ENCODE measurements around the gene MAML3.

MAML3 gene

GRCh38 chr4:140183270-140183669 is 29.3 kb upstream of the MAML3 start:
- Histone ChIP-seq H3K4me1 (ENCODE audit: control insufficient read depth, low read length) (no peaks in the 10 kb centered on the region), H3K27ac (ENCODE audit: low read depth, low read length) (no peak overlapping the region), H3K79me2 (ENCODE audit: control insufficient read depth, low read length) (no peaks in the 10 kb centered on the region), H3K4me2 (ENCODE audit: low read length) (no peak overlapping the region), H3K4me3 (ENCODE audit: low read length) (no peak overlapping the region), H3K27me3 (ENCODE audit: control insufficient read depth, low read length) (peaks cover 5% of the 10 kb centered on the region; the same call in 1 of the 2 replicates), H3K36me3 (ENCODE audit: control insufficient read depth, low read length) (no peaks in the 10 kb centered on the region), H3K9me3 (ENCODE audit: control insufficient read depth, insufficient read depth, low read length) (no peaks in the 10 kb centered on the region), H3F3A (ENCODE audit: control insufficient read depth, insufficient read depth) (no peaks in the 10 kb centered on the region), H4K20me1 (ENCODE audit: control insufficient read depth, insufficient read depth, low read depth, low read length) (no peaks in the 10 kb centered on the region), H3K9me2 (replicated peaks; ENCODE audit: control insufficient read depth, low read length) (no peaks in the 10 kb centered on the region)
- TF ChIP-seq CTCF (IDR thresholded peaks at IDR 0.05; ENCODE audit: low read depth, low read length, poor library complexity, severe bottlenecking) = no peak

- H3K36me3 ChIP-seq (ENCODE audit: control insufficient read depth, low read length) = no peaks in the 10 kb centered on the region
- H4K20me1 ChIP-seq (ENCODE audit: control insufficient read depth, insufficient read depth, low read depth, low read length) = no peaks in the 10 kb centered on the region
- no peak overlapping the region for H3K4me2 ChIP-seq (ENCODE audit: low read length)
- no peaks in the 10 kb centered on the region for H3K9me2 ChIP-seq (replicated peaks; ENCODE audit: control insufficient read depth, low read length)
- no peak overlapping the region for H3K27ac ChIP-seq (ENCODE audit: low read depth, low read length)
- no peaks in the 10 kb centered on the region for H3K4me1 ChIP-seq (ENCODE audit: control insufficient read depth, low read length)
- H3K4me3 ChIP-seq (ENCODE audit: low read length) = no peak overlapping the region
- no peaks in the 10 kb centered on the region for H3K79me2 ChIP-seq (ENCODE audit: control insufficient read depth, low read length)
- peaks cover 4% of the 10 kb centered on the region; the same call in 1 of the 2 replicates for H3K27me3 ChIP-seq (ENCODE audit: control insufficient read depth, low read length)
- H3F3A ChIP-seq (ENCODE audit: control insufficient read depth, insufficient read depth) = no peaks in the 10 kb centered on the region
- no peaks in the 10 kb centered on the region for H3K9me3 ChIP-seq (ENCODE audit: control insufficient read depth, insufficient read depth, low read length)
- TF ChIP-seq CTCF (IDR thresholded peaks at IDR 0.05; ENCODE audit: low read depth, low read length, poor library complexity, severe bottlenecking) (no peak), EZH2phosphoT487 (IDR thresholded peaks at IDR 0.05; ENCODE audit: borderline replicate concordance, low read length) (no peak)
Observed at GRCh38 chr4:140180577-140180976, 26.6 kb upstream of the MAML3 start.

- Histone ChIP-seq H3K9me3 (ENCODE audit: control insufficient read depth, insufficient read depth, low read length) (no peaks in the 10 kb centered on the region), H3K4me3 (ENCODE audit: low read length) (no peak overlapping the region), H3K4me2 (ENCODE audit: low read length) (no peak overlapping the region), H3F3A (ENCODE audit: control insufficient read depth, insufficient read depth) (no peaks in the 10 kb centered on the region), H3K4me1 (ENCODE audit: control insufficient read depth, low read length) (no peaks in the 10 kb centered on the region), H4K20me1 (ENCODE audit: control insufficient read depth, insufficient read depth, low read depth, low read length) (no peaks in the 10 kb centered on the region), H3K27me3 (ENCODE audit: control insufficient read depth, low read length) (no peaks in the 10 kb centered on the region; the same call in 1 of the 2 replicates), H3K9me2 (replicated peaks; ENCODE audit: control insufficient read depth, low read length) (no peaks in the 10 kb centered on the region), H3K36me3 (ENCODE audit: control insufficient read depth, low read length) (no peaks in the 10 kb centered on the region), H3K79me2 (ENCODE audit: control insufficient read depth, low read length) (no peaks in the 10 kb centered on the region), H3K27ac (ENCODE audit: low read depth, low read length) (no peak overlapping the region)
- TF ChIP-seq CTCF (IDR thresholded peaks at IDR 0.05; ENCODE audit: low read depth, low read length, poor library complexity, severe bottlenecking) (no peak), EZH2phosphoT487 (IDR thresholded peaks at IDR 0.05; ENCODE audit: borderline replicate concordance, low read length) (no peak)
Observed at GRCh38 chr4:140176735-140177134, 22.8 kb upstream of the MAML3 start.

GRCh38 chr4:140174543-140174942 is 20.6 kb upstream of the MAML3 start:
- H3K4me2 ChIP-seq (ENCODE audit: low read length) = no peak overlapping the region
- no peak overlapping the region for H3K27ac ChIP-seq (ENCODE audit: low read depth, low read length)
- no peak overlapping the region for H3K4me3 ChIP-seq (ENCODE audit: low read length)
- H3K9me2 ChIP-seq (replicated peaks; ENCODE audit: control insufficient read depth, low read length) = no peaks in the 10 kb centered on the region
- no peaks in the 10 kb centered on the region for H3K36me3 ChIP-seq (ENCODE audit: control insufficient read depth, low read length)
- TF ChIP-seq CTCF (IDR thresholded peaks at IDR 0.05; ENCODE audit: low read depth, low read length, poor library complexity, severe bottlenecking) (no peak), EZH2phosphoT487 (IDR thresholded peaks at IDR 0.05; ENCODE audit: borderline replicate concordance, low read length) (no peak)
- no peaks in the 10 kb centered on the region for H3F3A ChIP-seq (ENCODE audit: control insufficient read depth, insufficient read depth)
- no peaks in the 10 kb centered on the region for H4K20me1 ChIP-seq (ENCODE audit: control insufficient read depth, insufficient read depth, low read depth, low read length)
- H3K79me2 ChIP-seq (ENCODE audit: control insufficient read depth, low read length) = no peaks in the 10 kb centered on the region
- H3K9me3 ChIP-seq (ENCODE audit: control insufficient read depth, insufficient read depth, low read length) = no peaks in the 10 kb centered on the region
- no peaks in the 10 kb centered on the region; the same call in 1 of the 2 replicates for H3K27me3 ChIP-seq (ENCODE audit: control insufficient read depth, low read length)
- H3K4me1 ChIP-seq (ENCODE audit: control insufficient read depth, low read length) = no peaks in the 10 kb centered on the region

All from DOHH2 (cell line).